Endothelial cell of hepatic sinusoid (primary cell): ENCODE data around the gene SERPIND1.
"Not testable (repeated sequence)": the region's sequence is repeated elsewhere in the genome, so short reads cannot be mapped to it uniquely, and the experiment has no call there.

Experiments
- in situ Hi-C: cut with HindIII; loops from 2 replicates; pipeline ENCODE4 v1.10.0; 2017; ENCODE audit warnings: low sequenced_read_pairs

The SERPIND1 gene

DNA sequence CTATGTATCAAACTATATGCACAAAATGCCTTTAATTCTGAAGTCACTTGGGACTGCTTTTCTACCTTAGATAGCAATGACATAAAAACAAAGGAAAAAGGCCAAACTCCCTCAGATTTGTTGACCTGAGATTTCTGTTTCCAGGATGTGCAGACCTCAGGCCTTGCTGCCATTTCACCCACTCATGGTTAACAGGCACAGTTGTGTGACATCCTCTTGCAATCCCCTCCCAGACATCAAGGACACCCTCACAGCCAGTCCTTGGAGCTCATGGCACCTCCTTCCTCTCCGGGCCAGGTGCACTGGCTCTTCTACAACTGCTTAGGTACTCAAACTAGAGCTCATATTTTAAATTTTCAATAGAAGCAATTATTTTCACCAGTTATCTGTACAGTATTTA, 37.3 kb downstream of the SERPIND1 start:
- in situ Hi-C loops, result no loop called here

DNA sequence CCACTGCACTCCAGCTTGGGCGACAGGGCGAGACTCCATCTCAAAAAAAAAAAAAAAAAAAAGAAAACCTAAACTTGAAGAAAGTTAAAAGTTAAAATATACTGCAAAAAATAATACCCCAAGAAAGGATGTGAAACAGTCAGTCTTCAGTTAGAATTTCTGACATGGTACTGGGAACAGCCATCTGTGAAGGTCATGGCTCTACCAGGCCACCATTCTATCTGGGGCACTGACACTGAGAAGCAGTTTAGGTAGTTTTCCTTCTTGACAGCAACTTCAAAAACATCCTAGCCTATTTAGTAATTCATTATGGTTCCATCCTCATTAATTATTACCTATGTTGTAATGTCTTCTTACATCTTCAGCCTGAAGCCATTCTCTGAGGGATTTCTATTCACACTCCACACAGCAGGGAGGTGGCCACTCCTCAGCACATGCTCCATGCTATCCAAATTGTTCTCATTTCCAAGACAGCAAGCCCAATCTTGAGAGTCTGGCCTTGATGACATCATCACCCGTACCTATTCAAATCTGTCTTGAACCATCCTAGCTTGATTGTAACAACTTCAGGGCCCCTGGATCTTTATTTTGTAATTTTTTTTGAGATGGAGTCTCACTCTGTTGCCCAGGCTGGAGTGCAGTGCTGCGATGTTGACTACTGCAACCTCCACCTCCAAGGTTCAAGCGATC, 38.2 kb downstream of the SERPIND1 start:
- in situ Hi-C loops, result no loop called here

DNA sequence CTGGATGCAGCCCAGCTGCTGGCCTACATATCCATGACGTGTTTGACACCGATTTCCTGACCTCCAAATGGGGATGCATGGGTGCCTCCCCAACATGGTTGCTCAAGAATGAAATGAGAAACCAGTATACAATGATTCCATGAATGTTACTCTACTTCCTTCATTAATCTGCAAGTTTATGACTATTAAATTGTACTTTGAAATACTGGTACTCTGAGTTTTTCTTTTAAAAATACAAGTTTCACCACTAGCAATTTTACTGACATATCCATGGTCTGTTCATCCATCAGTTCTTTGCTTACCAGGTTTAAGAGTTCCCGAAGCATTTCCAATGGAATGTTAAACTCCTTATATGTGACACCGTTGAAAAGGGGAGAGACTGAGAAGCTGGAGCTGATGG, 39.1 kb downstream of the SERPIND1 start:
- in situ Hi-C loops, result no loop called here

DNA sequence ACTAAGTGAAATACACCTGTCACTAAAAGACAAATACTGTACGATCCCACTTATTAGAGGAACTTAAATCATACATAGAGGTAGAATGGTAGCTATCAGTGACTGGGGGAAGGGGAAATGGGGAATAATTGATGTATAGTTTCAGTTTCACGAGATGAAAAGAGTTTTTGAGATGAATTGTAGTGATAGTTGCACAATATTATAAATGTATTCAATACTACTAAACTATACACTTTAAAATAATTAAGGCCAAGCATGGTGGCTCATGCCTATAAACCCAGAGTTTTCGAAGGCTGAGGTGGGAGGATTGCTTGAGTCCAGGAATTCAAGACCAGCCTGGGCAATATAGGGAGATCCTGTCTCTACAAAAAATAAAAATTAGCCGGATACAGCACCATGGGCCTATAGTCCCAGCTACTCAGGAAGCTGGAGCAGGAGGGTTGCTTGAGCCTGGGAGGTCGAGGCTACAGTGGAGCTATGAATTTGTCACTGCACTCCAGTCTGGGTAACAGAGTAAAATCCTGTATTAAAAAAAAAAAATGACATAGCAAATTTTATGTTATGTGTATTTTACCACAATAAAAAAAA, 40.4 kb downstream of the SERPIND1 start:
- in situ Hi-C loops, result no loop called here

DNA sequence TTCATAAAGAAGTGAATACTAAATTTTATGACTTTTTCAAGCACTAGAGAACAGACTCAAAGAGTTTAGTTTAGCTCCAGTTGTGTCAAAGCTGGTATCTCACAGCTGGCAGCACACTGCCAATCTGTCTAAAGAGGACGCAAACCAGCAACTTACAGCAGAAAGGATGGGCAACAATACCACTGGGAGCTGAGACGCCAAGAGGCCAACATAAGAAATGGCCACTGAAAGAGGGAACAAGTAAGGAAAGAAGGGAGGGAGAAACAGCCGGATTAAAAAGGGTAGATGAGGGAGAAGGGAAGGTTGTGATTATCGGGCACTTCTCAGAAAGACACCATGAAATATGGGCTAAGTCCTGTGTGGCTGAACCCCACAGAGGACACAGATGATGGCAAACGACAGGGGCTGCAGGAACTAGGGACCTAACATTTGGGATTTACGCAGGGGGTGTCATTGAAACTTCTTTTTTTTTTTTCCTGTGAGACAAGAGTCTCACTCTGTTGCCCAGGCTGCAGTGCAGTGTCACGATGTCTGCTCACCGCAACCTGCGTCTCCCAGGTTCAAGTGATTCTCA, 41.7 kb downstream of the SERPIND1 start:
- in situ Hi-C loops, result loop anchor here (5.0 kb wide), 1 partner anchor 52 kb away; no protein-coding TSS in a partner anchor

DNA sequence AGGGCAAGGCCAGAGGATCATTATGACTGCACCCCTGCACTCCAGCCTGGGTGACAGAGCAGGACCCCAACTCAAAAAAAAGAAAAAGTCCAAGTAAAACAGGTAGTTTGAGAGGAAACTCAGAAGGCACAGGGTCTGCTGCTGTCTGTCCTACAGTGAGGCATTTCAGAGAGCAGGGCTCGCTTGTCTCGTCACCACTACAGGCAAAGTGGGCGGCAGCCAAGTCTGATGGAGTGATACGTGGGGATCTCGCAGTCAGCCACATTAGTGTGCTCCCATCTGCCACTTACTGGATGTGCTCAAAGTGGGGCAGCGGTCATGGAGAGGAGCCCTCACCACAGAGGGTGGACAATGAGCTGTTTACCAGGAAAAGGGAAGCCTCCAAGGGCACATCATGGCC, 42.6 kb downstream of the SERPIND1 start:
- in situ Hi-C loops, result loop anchor here (5.0 kb wide), 1 partner anchor 51 kb away; no protein-coding TSS in a partner anchor

DNA sequence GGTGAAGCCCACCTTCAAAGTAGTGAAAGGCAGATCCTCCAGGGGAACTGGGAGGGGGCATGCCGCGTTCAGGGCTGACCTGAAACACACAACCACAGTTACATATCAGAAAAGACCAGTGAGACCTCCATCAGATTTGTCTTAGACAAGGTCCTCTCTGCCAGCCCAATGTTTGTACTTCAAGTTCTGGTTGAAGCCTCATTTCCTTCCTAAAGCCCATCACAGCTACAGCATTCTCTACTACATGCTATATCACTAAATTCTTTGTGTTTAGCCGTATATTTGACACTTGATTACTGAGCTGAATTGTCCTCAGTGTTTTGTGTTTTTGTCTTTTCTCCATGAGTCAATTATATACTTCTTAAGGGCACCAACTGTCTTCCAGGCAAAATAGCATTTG, 44.6 kb downstream of the SERPIND1 start:
- in situ Hi-C loops, result loop anchor here (5.0 kb wide), 1 partner anchor 49 kb away; no protein-coding TSS in a partner anchor

DNA sequence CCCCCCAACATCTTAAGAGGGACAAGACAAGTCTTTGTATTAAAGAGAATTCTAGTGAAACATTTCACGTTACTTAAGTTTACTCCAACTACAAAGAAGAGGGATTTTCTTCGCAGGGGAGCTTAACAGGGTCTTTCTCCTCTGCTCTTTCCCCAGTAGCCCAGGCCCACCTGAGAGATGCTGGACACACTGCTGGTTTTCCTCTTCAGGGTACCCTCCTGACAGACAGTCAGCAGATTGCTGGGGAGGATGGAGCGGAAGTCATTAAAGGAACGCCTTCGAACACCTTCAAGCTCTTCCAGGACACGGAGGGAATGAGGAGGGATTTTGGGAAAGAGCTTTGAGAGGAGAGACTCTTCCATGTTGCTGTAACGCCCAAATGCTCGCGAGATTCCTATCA, 45.6 kb downstream of the SERPIND1 start:
- in situ Hi-C loops, result loop anchor here (5.0 kb wide), 1 partner anchor 48 kb away; no protein-coding TSS in a partner anchor

DNA sequence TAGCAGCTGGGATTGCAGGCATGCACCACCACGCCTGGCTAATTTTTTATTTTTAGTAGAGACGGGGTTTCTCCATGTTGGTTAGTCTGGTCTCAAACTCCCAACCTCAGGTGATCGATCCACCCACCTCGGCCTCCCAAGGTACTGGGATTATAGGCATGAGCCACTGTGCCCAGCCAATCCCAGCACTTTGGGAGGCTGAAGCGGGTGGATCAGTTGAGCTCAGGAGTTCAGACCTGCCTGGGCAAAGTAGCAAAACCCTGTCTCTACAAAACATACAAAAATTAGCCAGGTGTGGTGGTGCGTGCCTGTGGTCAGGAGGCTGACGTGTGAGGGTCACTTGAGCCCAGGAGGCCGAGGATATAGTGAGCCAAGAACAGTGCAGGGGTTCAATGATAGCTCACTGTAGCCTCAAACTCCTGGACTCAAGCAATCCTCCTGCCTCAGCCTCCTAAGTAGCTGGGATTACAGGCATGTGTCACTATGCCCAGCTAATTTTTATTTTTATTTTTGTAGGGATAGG, 47.9 kb downstream of the SERPIND1 start:
- in situ Hi-C loops, result not testable (repeated sequence)

DNA sequence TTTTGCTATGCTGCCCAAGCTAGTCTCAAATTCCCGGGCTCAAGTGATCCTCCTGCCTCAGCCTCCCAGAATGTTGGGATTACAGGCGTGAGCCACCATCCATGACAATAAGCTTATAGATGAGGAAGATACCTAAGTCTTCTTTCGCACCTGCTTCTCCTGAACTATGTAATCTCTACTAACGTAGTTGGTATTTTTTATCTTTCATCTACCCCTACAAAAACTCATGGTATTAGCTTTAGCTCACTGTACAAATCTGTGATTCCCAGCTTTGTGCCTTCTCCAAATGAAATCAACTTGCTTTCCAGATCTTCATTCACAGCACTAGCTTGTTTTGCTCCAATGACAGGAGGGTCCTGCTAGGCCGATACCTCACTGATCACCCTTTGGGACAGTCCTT, 48.3 kb downstream of the SERPIND1 start:
- in situ Hi-C loops, result no loop called here

DNA sequence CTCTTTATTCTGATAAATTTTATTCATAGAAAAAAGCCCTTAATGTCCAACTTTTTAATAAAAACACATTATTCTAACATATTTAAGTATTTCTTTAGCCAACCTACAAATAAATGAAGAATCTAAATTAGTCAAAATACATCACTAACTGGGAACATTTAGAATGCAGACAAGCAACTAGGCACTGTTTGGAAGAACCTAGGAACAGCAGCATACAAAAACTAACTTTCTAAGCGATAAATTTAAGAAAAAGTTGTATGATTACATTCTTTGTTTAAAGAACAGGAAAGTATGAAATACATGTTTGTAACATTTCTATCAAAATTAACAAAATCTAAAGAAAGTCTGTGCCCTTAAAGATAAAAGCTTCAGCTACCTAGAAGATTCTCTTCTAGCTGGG, 49.4 kb downstream of the SERPIND1 start:
- in situ Hi-C loops, result no loop called here

DNA sequence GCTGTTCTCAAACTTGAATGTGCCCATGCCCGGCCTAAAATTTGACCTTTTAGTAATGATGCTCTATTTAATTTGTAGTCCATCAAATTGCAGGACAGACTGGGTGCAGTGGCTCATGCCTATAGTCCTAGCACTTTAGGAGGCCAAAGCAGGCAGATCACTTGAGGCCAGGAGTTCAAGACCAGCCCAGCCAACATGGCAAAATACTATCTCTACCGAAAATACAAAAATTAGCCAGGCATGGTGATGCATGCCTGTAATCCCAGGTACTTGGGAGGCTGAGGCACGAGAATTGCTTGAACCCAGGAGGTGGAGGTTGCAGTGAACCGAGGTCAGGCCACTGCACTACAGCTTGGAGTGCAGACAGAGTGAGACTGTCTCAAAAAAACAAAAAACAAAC, 51.3 kb downstream of the SERPIND1 start:
- in situ Hi-C loops, result not testable (repeated sequence)

DNA sequence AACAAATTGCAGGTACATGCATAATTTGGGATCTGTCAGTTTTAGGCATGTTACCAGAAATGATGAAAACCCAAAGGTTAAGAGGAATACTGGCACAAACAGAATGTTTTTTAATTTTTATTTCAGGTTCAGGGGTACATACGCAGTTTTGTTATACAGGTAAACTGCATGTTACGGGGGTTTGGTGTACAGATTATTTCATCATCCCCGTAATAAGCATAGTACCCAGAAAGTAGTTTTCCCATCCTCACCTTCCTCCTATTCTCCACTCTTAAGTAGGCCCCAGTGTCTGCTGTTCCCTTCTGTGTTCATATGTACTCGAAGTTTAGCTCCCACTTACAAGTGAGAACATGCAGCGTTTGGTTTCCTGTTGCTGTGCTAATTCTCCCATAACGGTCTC, 51.7 kb downstream of the SERPIND1 start:
- in situ Hi-C loops, result no loop called here

DNA sequence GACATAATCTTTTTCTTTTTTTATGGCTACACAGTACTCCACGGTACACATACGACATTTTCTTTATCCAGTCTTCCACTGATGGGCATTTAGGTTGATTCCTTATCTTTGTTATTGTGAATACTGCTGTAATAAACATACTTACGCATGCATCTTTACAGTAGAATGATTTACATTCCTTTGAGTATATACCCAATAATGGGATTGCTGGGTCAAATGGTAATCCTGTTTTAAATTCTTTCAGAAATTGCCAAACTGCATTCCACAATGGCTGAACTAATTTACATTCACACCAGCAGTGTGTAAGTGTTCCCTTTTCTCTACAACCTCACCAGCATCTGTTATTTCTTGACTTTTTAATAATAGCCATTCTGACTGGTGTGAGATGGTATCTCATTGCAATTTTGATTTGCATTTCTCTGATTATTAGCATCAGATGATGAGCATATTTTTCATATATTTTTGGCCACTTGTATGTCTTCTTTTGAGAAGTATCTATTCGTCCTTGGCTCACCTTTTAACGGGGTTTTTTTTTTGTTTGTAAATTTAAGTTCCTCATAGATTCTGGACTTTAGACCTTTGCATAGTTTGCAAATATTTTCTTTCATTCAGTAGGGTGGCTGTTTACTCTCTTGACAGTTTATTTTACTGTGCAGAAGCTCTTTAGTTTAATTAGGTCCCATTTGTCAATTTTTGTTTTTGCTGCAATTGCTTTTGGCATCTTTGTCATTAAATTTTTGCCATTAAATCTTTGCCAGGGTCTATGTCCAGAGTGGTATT, 52.6 kb downstream of the SERPIND1 start:
- in situ Hi-C loops, result not testable (repeated sequence)

DNA sequence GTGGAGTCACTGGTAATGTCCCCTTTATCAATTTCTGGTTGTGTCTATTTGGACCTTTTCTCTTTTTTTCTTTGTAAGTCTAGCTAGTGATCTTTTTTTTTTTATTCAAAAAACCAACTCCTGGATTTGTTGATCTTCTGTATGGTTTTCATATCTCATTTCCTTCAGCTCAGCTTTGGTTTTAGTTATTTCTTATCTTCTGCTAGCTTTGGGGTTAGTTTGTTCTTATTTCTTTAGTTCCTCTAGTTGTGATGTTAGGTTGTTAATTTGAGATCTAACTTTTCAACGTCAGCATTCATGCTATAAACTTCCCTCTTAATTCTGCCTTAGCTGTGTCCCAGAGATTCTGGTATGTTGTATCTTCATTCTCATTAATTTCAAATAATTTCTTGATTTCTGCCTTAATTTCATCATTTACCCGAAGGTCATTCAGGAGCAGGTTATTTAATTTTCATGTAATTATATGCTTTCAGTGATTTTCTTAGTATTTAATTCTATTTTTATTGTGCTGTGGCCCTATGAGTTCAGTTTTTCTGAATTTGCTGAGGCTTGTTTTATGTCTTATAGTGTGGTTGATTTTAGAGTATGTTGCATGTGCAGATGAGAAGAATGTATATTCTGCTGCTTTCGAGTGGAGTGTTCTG, 55.7 kb downstream of the SERPIND1 start:
- in situ Hi-C loops, result no loop called here

DNA sequence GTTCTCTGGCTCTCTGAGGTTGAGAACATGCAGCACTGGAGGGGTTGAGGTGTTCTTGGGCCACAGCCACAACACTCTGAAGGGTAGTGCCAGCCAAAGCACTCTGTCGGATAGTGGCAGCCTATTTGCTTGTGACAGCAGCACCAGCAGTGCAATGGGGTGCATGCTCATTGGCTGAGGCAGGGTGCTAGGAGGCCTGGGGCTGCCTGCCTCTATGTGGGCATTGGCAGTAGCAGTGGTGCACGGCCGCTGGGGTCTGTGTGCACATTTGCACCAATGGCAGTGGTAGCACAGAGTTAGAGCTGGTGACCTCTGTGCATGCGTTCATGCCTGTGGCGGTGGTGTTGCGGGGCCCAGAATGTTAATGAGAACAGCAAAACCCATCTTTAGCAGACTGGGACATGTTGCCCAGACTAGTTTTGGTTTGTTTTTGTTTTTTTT, 59.3 kb downstream of the SERPIND1 start:
- in situ Hi-C loops, result no loop called here

DNA sequence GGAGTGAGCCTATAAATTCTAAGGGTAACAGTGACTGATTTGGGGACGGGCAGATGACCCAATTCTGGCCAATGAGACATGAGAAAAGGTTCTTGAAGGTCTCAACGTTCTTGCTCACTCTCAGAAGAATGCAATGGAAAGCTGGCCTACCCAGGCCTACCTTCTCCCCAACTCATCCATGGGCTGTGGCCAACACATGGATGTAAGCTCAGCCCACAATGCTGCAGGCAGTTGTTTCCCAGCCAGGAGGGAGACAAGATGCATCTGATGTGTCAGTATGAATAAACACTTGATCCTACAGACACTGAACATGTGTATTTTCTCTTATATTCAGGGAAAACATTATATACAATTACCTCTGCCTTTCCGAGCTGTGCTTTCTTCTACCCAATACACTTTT, 60.3 kb downstream of the SERPIND1 start:
- in situ Hi-C loops, result no loop called here

DNA sequence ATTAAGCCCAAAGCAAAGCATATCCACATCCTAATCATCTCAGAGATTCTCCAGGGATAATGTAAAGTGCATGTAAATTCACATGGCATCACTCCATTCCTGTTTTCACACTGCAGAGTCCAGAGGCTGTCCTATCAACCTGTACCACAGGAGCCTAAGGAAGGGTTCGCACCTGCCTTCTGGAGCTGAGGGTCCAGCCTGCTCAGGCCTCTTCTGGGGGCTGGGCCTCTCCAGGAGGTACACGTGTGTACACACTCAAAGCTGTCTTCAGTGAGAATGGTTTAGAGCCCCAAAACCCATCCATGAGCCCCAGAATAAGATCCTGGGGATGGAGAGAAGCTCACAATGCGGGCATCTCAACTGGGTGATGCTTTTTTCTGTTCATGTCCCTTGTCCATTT, 60.8 kb downstream of the SERPIND1 start:
- in situ Hi-C loops, result no loop called here
